Body of pancreas (tissue), 4 donors: ENCODE data around the gene NEO1. TPM values are rescaled to one million over a fixed set of nuclear protein-coding genes. Genes with fewer than 3 reads are reported as not detected.

Source experiments
- ATAC-seq: fragments of 150-250 bp; one replicate; pipeline ENCODE4 v1.9.1; 2016
- DNase-seq, 4 donors: peaks; one replicate each; pipeline ENCODE4 v3.0.0-alpha.2; 2019
- H3K27ac ChIP-seq, 4 donors: fragments of 200-600 bp; sonication (generic); 1 replicate in 3 of 4; 2 replicates in 1 of 4; pipeline versions ENCODE4 v1.5.1 to v1.6.1; 2016 to 2019; ENCODE audit warnings: mild to moderate bottlenecking in 1 of 4, mixed read lengths in 1 of 4, moderate library complexity in 1 of 4
- H3K27me3 ChIP-seq, 2 donors: fragments of 200-600 bp; sonication (generic); one replicate each; pipeline ENCODE4 v1.6.0; 2016; ENCODE audit warnings: mild to moderate bottlenecking in 1 of 2
- H3K36me3 ChIP-seq, 2 donors: fragments of 200-600 bp; sonication (generic); replicated peaks in 1 of 2; 2 replicates each; pipeline ENCODE4 v1.5.1; 2016; ENCODE audit warnings: low read depth in 2 of 2; ENCODE audit not compliant: insufficient read depth in 1 of 2
- H3K4me1 ChIP-seq: fragments of 200-600 bp; sonication (generic); one replicate; pipeline ENCODE4 v1.6.0; 2016
- H3K4me3 ChIP-seq, 2 donors: fragments of 200-600 bp; sonication (generic); 1 replicate in 1 of 2; 2 replicates in 1 of 2; pipeline ENCODE4 v1.5.1; 2016 to 2019
- H3K9me3 ChIP-seq, 3 donors: fragments of 200-600 bp; sonication (generic); 1 replicate in 2 of 3; 2 replicates in 1 of 3; pipeline ENCODE4 v1.5.1; 2016
- POLR2A ChIP-seq, 3 donors: fragments of 450-650 bp; IDR thresholded peaks; one replicate each; pipeline ENCODE4 v1.6.1; 2016; ENCODE audit warnings: antibody characterized with exemption in 3 of 3, mild to moderate bottlenecking in 2 of 3
- WGBS, 2 donors: methylation state at CpG; one replicate each; pipeline ENCODE4 v1.1.5; 2017; 5-methylcytosine and 5-hydroxymethylcytosine counted together
- intact Hi-C: fragments of 100-400 bp; cut with DNase I; formaldehyde crosslinking; loops from one replicate; pipeline ENCODE4 v1.15.1; 2023
- total RNA-seq, 2 donors: library from RNA; depleted of rRNA; stranded (reverse); fragments of >200 nt; gene quantifications; one replicate each; pipeline ENCODE4 v1.1.0, GENCODE V29; 2016
- TF ChIP-seq, protein P1 (sequence below), 7 experiments: fragments of 450-650 bp in 4 of 7; fragments of 200-600 bp in 3 of 7; sonication (generic) in 3 of 7; IDR thresholded peaks; one replicate each; pipeline ENCODE4 v1.5.1; 2016 to 2019; ENCODE audit warnings: antibody characterized with exemption in 7 of 7

The NEO1 gene
- total RNA-seq, 2 donors from 2014 or later, result 18.2 to 29.7 TPM

DNA sequence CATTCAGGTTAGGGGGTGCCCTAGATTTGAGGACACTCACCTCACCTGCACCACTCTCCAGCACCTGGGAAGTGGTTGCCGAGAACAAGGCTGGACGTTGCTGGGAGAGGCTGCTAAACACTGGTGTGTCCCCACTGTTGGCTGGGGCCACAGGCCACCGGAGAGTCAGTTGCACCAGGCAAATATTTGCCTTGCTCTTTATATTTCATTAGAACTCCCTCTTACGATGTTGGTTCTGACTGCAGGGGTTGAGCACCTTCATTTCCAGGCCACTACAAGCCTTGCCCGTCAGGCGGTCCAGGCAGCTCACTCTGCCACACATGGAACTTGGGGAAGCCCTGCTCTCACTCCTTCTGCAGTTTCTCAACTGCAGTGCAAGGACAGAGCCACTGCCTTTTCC, 285.8 kb downstream of the NEO1 start:
- no peak overlapping the region for H3K27ac ChIP-seq
- H3K4me3 ChIP-seq, result no peak overlapping the region
- no peaks in the 10 kb centered on the region for H3K9me3 ChIP-seq
- no peaks in the 10 kb centered on the region for H3K4me1 ChIP-seq
- no peaks in the 10 kb centered on the region for H3K27me3 ChIP-seq
- ATAC-seq, result no peak
- 46 to 51% methylated on average over 6 of the region's 6 CpGs for WGBS, 2 donors
- no peaks in the 10 kb centered on the region for H3K36me3 ChIP-seq
- intact Hi-C loops, result no loop called here
- DNase-seq, result peak in 2 of 4 donors; percentile 18 to 32
- TF ChIP-seq POLR2A (IDR thresholded peaks at IDR 0.05), result no peak
- TF ChIP-seq, protein P1, sequence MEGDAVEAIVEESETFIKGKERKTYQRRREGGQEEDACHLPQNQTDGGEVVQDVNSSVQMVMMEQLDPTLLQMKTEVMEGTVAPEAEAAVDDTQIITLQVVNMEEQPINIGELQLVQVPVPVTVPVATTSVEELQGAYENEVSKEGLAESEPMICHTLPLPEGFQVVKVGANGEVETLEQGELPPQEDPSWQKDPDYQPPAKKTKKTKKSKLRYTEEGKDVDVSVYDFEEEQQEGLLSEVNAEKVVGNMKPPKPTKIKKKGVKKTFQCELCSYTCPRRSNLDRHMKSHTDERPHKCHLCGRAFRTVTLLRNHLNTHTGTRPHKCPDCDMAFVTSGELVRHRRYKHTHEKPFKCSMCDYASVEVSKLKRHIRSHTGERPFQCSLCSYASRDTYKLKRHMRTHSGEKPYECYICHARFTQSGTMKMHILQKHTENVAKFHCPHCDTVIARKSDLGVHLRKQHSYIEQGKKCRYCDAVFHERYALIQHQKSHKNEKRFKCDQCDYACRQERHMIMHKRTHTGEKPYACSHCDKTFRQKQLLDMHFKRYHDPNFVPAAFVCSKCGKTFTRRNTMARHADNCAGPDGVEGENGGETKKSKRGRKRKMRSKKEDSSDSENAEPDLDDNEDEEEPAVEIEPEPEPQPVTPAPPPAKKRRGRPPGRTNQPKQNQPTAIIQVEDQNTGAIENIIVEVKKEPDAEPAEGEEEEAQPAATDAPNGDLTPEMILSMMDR (IDR thresholded peaks at IDR 0.05), result no peak

DNA sequence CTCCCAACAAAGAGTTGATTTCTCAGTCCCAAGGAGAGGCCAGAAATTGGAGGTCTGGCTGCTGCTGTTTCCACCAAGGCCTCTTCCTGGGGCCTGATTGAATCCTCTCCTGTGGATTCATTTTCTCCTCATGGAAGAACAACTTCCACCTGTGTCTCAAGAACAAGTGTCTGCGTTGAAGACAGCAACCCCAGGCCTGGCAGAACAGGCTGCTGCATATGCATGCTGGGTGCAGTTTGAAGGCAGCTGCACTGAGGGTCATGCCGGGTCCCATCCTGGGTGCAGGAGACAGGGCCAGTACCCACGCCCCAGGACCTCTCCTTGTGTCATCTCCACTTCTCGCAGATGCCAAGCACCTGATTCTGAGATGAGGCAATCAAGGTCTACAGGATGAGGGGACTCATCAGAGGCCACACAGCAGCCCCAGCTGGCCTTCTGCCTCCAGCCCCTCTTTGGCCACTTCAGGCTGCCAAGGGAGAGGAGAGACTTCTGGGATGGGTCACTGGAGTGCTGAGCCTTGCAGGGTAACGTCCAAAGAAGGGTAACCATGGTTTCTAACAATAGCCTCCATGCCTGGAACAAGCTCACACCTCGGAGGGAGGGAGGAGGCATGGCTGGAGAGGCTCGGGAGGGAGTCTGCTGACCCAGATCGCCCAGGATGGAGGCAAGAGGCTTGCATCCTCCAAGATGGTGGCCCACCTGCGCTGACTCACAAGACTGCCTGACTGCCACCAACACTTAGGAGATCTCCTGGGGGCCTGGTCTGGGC, 286.5 kb downstream of the NEO1 start:
- 60 to 63% methylated on average over 7 to 9 of the region's 9 CpGs for WGBS, 2 donors
- TF ChIP-seq, protein P1 (IDR thresholded peaks at IDR 0.05), result no peak
- TF ChIP-seq POLR2A (IDR thresholded peaks at IDR 0.05), result no peak
- Histone ChIP-seq H3K36me3 (no peaks in the 10 kb centered on the region), H3K27ac (no peak overlapping the region), H3K4me1 (no peaks in the 10 kb centered on the region), H3K4me3 (no peak overlapping the region), H3K9me3 (no peaks in the 10 kb centered on the region), H3K27me3 (no peaks in the 10 kb centered on the region)
- DNase-seq (no peak), ATAC-seq (no peak)
- intact Hi-C loops, result no loop called here

DNA sequence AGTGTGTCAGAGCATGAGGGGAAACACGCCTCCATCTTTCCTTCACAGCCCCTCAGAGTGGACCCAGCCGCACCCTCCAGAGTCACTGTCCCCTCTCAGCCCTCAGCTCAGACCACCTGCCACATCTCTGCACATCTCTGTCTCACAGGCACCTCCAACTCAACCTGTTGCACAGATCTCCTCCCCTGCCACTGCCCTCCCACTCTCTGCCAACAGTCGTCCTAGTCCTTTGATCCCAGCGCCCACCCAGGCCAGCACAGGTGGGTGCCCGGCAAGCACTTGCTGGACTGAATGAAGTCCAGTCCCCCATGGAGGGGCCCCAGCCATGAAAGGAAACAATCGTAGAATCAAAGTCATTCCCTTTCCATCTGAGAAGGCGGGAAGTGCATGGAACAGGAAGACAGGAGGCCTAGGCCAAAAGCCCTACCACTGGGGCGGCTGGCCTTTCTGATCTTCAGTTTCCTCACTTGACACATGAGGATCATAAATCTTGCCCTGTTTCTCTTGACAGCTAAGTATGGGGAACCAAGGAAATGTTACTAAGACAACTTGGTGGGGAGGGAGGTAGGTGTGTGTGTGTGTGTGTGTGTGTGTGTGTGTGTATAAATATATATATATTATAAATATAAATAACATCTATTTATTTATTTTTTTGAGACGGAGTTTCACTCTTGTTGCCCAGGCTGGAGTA, 288.4 kb downstream of the NEO1 start:
- H3K27ac ChIP-seq, result no peak overlapping the region
- ATAC-seq, result no peak
- H3K4me3 ChIP-seq, result no peak overlapping the region
- intact Hi-C loops, result no loop called here
- no peaks in the 10 kb centered on the region for H3K9me3 ChIP-seq
- TF ChIP-seq, protein P1 (IDR thresholded peaks at IDR 0.05), result no peak
- no peak for TF ChIP-seq POLR2A (IDR thresholded peaks at IDR 0.05)
- WGBS, 2 donors, result 77 to 79% methylated on average over 9 of the region's 9 CpGs
- DNase-seq, result no peak
- no peaks in the 10 kb centered on the region for H3K27me3 ChIP-seq
- H3K36me3 ChIP-seq, result no peaks in the 10 kb centered on the region
- no peaks in the 10 kb centered on the region for H3K4me1 ChIP-seq

DNA sequence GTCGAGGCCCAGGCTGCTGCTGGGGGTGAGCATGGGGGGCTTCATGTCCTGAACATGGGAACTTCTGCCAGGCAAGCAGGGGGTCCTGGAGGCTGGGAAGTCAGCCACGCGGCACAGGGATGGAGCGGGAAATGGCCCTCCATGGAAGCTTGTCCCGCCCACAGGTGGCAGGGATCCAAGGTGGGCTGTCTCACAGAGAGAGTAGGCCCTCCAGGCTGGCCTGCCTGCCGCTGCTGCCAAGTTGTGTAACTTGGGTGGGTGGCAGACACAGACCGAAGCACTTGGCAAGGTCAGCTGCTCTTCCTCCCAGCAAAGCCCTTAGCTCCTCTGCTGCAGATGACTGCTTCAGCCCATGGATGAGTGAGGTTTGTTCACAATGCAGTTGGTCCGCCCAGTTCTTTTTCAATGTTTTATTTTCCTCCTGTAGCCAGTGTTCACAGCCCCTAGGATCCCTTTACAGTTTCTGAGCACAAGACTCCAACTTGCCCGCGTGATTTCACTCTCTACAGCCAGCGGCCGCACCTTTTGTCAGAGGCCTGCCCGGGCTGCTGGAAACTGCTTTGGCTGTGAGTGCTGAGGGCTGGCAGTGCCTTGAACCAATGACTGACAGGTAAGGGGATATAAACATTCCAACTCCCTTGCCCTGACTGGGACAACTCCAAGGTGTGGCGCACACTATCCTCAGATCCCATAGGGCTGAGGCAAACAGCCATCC, 289.8 kb downstream of the NEO1 start:
- no peak for ATAC-seq
- DNase-seq, result no peak
- intact Hi-C loops, result no loop called here
- H3K27me3 ChIP-seq, result no peaks in the 10 kb centered on the region
- H3K36me3 ChIP-seq, result no peaks in the 10 kb centered on the region
- H3K9me3 ChIP-seq, result no peaks in the 10 kb centered on the region
- no peaks in the 10 kb centered on the region for H3K4me1 ChIP-seq
- TF ChIP-seq, protein P1 (IDR thresholded peaks at IDR 0.05), result no peak
- no peak for TF ChIP-seq POLR2A (IDR thresholded peaks at IDR 0.05)
- WGBS, 2 donors, result 75 to 80% methylated on average over 14 of the region's 14 CpGs
- H3K4me3 ChIP-seq, result no peak overlapping the region
- H3K27ac ChIP-seq, result no peak overlapping the region
